Liver (tissue), 9 donors: ENCODE data around the gene RGR. TPM values are rescaled to one million over a fixed set of nuclear protein-coding genes. Genes with fewer than 3 reads are reported as not detected.

Experiments used
- DNase-seq: peaks from one replicate; pipeline ENCODE4 v3.0.0-alpha.2; 2017; ENCODE audit warnings: low spot score
- H3K27ac ChIP-seq, 2 donors: one replicate each; pipeline ENCODE4 v1.7.0; 2013; ENCODE audit warnings: inconsistent platforms in 2 of 2, low read length in 2 of 2, control low read depth in 1 of 2, low read depth in 1 of 2, mild to moderate bottlenecking in 1 of 2
- H3K27me3 ChIP-seq, 4 donors: one replicate each; pipeline versions ENCODE4 v1.6.1 to v1.7.0; 2013; ENCODE audit warnings: low read length in 3 of 4, inconsistent platforms in 1 of 4, mild to moderate bottlenecking in 1 of 4, moderate library complexity in 1 of 4; ENCODE audit not compliant: control insufficient read depth in 4 of 4, insufficient read depth in 4 of 4
- H3K36me3 ChIP-seq, 4 donors: one replicate each; pipeline versions ENCODE4 v1.6.1 to v1.7.0; 2013; ENCODE audit warnings: low read length in 3 of 4, mild to moderate bottlenecking in 3 of 4, low read depth in 1 of 4, moderate library complexity in 1 of 4; ENCODE audit not compliant: control insufficient read depth in 4 of 4, insufficient read depth in 3 of 4
- H3K4me1 ChIP-seq, 4 donors: one replicate each; pipeline versions ENCODE4 v1.6.1 to v1.7.0; 2013; ENCODE audit warnings: low read length in 3 of 4, mild to moderate bottlenecking in 3 of 4, moderate library complexity in 1 of 4; ENCODE audit not compliant: control insufficient read depth in 4 of 4, insufficient read depth in 4 of 4
- H3K4me3 ChIP-seq, 3 donors: one replicate each; pipeline versions ENCODE4 v1.6.1 to v1.7.0; 2013; ENCODE audit warnings: low read length in 3 of 3, control low read depth in 1 of 3, low read depth in 1 of 3, mild to moderate bottlenecking in 1 of 3
- H3K9ac ChIP-seq, 2 donors: one replicate each; pipeline ENCODE4 v1.7.0; 2013; ENCODE audit warnings: low read length in 2 of 2, mild to moderate bottlenecking in 2 of 2, moderate library complexity in 2 of 2, control low read depth in 1 of 2, low read depth in 1 of 2
- H3K9me3 ChIP-seq, 4 donors: one replicate each; pipeline versions ENCODE4 v1.6.1 to v1.7.0; 2013; ENCODE audit warnings: low read length in 3 of 4; ENCODE audit not compliant: control insufficient read depth in 4 of 4
- ATF3 ChIP-seq: IDR thresholded peaks from 2 replicates; pipeline ENCODE4 v1.6.1; 2016; ENCODE audit warnings: antibody characterized with exemption
- EGR1 ChIP-seq, 2 donors: IDR thresholded peaks; 2 replicates each; pipeline ENCODE4 v1.6.1; 2016 to 2018; ENCODE audit warnings: antibody characterized with exemption in 2 of 2, low read depth in 2 of 2
- FOXA1 ChIP-seq: IDR thresholded peaks from 2 replicates; pipeline ENCODE4 v1.6.1; 2016; ENCODE audit warnings: antibody characterized with exemption
- GABPA ChIP-seq, 2 donors: IDR thresholded peaks in 1 of 2; conservative IDR thresholded peaks in 1 of 2; 2 replicates each; pipeline ENCODE4 v1.6.1; 2016; ENCODE audit warnings: antibody characterized with exemption in 2 of 2, mild to moderate bottlenecking in 1 of 2, moderate library complexity in 1 of 2
- HNF4A ChIP-seq, 2 donors: conservative IDR thresholded peaks; 2 replicates each; pipeline ENCODE4 v1.6.1; 2016; ENCODE audit warnings: antibody characterized with exemption in 2 of 2, mild to moderate bottlenecking in 2 of 2
- HNF4G ChIP-seq: IDR thresholded peaks from 2 replicates; pipeline ENCODE4 v1.6.1; 2016; ENCODE audit warnings: antibody characterized with exemption
- JUND ChIP-seq, 2 donors: IDR thresholded peaks; 2 replicates each; pipeline ENCODE4 v1.6.1; 2016; ENCODE audit warnings: antibody characterized with exemption in 2 of 2
- NR2F2 ChIP-seq: IDR thresholded peaks from 2 replicates; pipeline ENCODE4 v1.6.1; 2016; ENCODE audit warnings: antibody characterized with exemption
- RAD21 ChIP-seq, 2 donors: IDR thresholded peaks; 2 replicates each; pipeline ENCODE4 v1.6.1; 2016; ENCODE audit warnings: antibody characterized with exemption in 2 of 2, mild to moderate bottlenecking in 2 of 2
- REST ChIP-seq: IDR thresholded peaks from 2 replicates; pipeline ENCODE4 v1.6.1; 2016; ENCODE audit warnings: antibody characterized with exemption, mild to moderate bottlenecking
- RXRA ChIP-seq, 2 donors: IDR thresholded peaks; 2 replicates each; pipeline ENCODE4 v1.6.1; 2017 to 2018; ENCODE audit warnings: antibody characterized with exemption in 2 of 2, mild to moderate bottlenecking in 1 of 2
- SP1 ChIP-seq: IDR thresholded peaks from 2 replicates; pipeline ENCODE4 v1.6.1; 2018; ENCODE audit warnings: antibody characterized with exemption, mild to moderate bottlenecking
- TAF1 ChIP-seq: conservative IDR thresholded peaks from 2 replicates; pipeline ENCODE4 v1.6.1; 2016; ENCODE audit warnings: antibody characterized with exemption, mild to moderate bottlenecking
- YY1 ChIP-seq: IDR thresholded peaks from 2 replicates; pipeline ENCODE4 v1.6.1; 2016; ENCODE audit warnings: antibody characterized with exemption, mild to moderate bottlenecking
- ZBTB33 ChIP-seq: IDR thresholded peaks from 2 replicates; pipeline ENCODE4 v1.6.1; 2016; ENCODE audit warnings: antibody characterized with exemption
- WGBS: extraction: QIAGEN DNeasy Blood & Tissue Kit; methylation state at CpG from one replicate; pipeline ENCODE4 v1.1.7; 2013; 5-methylcytosine and 5-hydroxymethylcytosine counted together
- polyA plus RNA-seq, 2 donors: library from polyadenylated mRNA; stranded (reverse) in 1 of 2; unstranded in 1 of 2; fragments of 200-250 nt in 1 of 2; fragments of >200 nt in 1 of 2; fragmentation: Nextera tagmentation in 1 of 2; extraction: Ambion mirVana in 1 of 2; gene quantifications; one replicate each; pipeline versions ENCODE4 v1.2.1 to v1.2.3, GENCODE V29; 2013 to 2015
- total RNA-seq, 2 donors: library from RNA; depleted of rRNA; stranded (reverse); fragments of >200 nt; gene quantifications; one replicate each; pipeline ENCODE4 v1.2.3, GENCODE V29; 2014
- TF ChIP-seq, protein P1 (sequence below): IDR thresholded peaks from 2 replicates; pipeline ENCODE4 v1.6.1; 2016; ENCODE audit warnings: antibody characterized with exemption
- donor health status: healthy.
- donor health status: healthy.
- donor health status: healthy.
- donor health status: healthy.
- donor health status: healthy.

RGR gene
- total and polyA plus RNA-seq, 4 donors: not detected

- Histone ChIP-seq H3K9me3 (no peaks in the 10 kb centered on the region), H3K27me3 (peaks cover 0 to 7% (median 2%) of the 10 kb centered on the region in 4 donors), H3K4me3 (no peak overlapping the region), H3K27ac (no peak overlapping the region), H3K4me1 (no peaks in the 10 kb centered on the region), H3K36me3 (no peaks in the 10 kb centered on the region), H3K9ac (no peak overlapping the region)
- WGBS: 89% methylated on average over 3 of the region's 3 CpGs
- no peak for DNase-seq
- no peak for TF ChIP-seq HNF4G
- TF ChIP-seq FOXA1: no peak
- TF ChIP-seq, protein P1, sequence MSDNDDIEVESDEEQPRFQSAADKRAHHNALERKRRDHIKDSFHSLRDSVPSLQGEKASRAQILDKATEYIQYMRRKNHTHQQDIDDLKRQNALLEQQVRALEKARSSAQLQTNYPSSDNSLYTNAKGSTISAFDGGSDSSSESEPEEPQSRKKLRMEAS: no peak
- TF ChIP-seq NR2F2: no peak
- no peak for TF ChIP-seq ZBTB33
- TF ChIP-seq RXRA (IDR thresholded peaks at IDR 0.05): no peak
- no peak for TF ChIP-seq EGR1 (IDR thresholded peaks at IDR 0.05; ENCODE audit: low read depth in 2 of 2)
These were observed 53.2 kb downstream of the RGR start for GRCh38 chr10:84298057-84298456.

- no peak overlapping the region for H3K9ac ChIP-seq
- TF ChIP-seq ATF3 (no peak), RXRA (IDR thresholded peaks at IDR 0.05) (no peak), RAD21 (IDR thresholded peaks at IDR 0.05) (no peak), ZBTB33 (no peak), FOXA1 (no peak), NR2F2 (no peak), HNF4A (conservative IDR thresholded peaks at IDR 0.05) (no peak), TAF1 (no peak)
- DNase-seq: no peak
These were observed 57.4 kb downstream of the RGR start for GRCh38 chr10:84302223-84302622.

DNA sequence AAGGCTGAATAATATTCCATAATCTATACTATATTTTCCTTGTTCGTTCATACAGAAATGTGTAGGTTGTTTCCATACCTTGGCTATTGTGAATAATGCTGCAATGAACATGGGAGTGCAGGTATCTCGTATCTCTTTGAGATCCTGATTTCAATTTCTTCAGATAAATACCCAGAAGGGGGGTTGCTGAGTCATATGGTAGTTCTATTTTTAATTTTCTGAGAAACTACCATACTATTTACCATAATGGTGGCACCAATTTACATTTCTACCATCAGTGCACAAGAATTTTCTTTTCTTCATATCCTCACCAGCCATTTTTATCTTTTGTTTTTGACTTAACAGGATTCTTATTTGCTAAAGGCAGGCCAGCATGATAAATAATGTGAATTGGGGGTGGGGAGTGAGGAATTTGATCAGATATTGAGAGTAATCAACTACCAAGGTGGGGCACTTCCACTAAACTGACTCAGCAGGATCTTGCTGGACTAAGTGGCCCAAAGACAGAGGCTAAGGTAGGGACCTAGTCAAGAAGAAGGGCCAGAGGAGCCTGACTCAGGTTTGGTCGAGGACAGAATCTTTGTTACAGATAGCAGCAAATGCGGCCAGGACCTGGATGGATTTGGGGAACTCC, 62.0 kb downstream of the RGR start:
- no peak overlapping the region for H3K27ac ChIP-seq
- peaks cover 0 to 3% (median 2%) of the 10 kb centered on the region in 4 donors for H3K27me3 ChIP-seq
- no peak overlapping the region for H3K9ac ChIP-seq
- WGBS: 81% methylated on average over 4 of the region's 4 CpGs
- H3K4me3 ChIP-seq: no peak overlapping the region
- H3K4me1 ChIP-seq: peaks cover 0 to 2% (median 0%) of the 10 kb centered on the region in 4 donors
- no peaks in the 10 kb centered on the region for H3K36me3 ChIP-seq
- DNase-seq: no peak
- no peaks in the 10 kb centered on the region for H3K9me3 ChIP-seq
- no peak for TF ChIP-seq RXRA (IDR thresholded peaks at IDR 0.05)
- TF ChIP-seq SP1: no peak
- TF ChIP-seq JUND (IDR thresholded peaks at IDR 0.05): no peak
- no peak for TF ChIP-seq NR2F2
- no peak for TF ChIP-seq ATF3
- TF ChIP-seq RAD21 (IDR thresholded peaks at IDR 0.05): no peak
- TF ChIP-seq TAF1: no peak
- no peak for TF ChIP-seq HNF4G
- no peak for TF ChIP-seq FOXA1
- no peak for TF ChIP-seq REST
- TF ChIP-seq, protein P1: no peak
- no peak for TF ChIP-seq EGR1 (IDR thresholded peaks at IDR 0.05; ENCODE audit: low read depth in 2 of 2)
- TF ChIP-seq GABPA (IDR thresholded peaks at IDR 0.05 in 1 of 2, conservative IDR thresholded peaks at IDR 0.05 in 1 of 2): no peak
- no peak for TF ChIP-seq YY1

More at GRCh38 chr10:84302223-84302622, 57.4 kb downstream of the RGR start:
- Histone ChIP-seq H3K4me1 (no peaks in the 10 kb centered on the region), H3K9me3 (no peaks in the 10 kb centered on the region), H3K36me3 (no peaks in the 10 kb centered on the region), H3K27me3 (peaks cover 0 to 7% (median 2%) of the 10 kb centered on the region in 4 donors), H3K27ac (no peak overlapping the region), H3K4me3 (no peak overlapping the region)
- 68% methylated on average over 2 of the region's 2 CpGs for WGBS
